ENCODE results near the gene ADAM19.
A peak's percentile ranks its signal among the peaks of the same experiment; 100 is the strongest.

ADAM19 gene

DNA sequence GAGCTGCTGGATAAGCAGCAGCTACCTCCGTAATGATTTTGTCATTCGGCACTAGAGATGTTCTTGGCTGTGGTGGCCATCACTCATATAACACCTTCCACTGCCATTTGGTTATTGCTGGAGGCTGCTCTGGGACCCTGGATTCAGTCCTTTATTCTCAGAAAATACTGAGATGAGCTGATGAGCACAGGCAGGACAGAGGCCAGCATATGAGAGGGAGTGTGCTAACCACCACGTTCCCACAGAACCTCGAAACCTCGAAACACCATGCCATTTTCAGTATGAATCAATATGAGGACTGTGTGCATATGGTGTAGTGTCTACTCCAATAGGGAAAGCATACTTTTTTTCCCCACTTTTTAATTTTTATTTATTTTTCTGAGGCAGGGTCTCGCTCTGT is 56.6 kb downstream of the ADAM19 start:
- DNase-seq = no peak

DNA sequence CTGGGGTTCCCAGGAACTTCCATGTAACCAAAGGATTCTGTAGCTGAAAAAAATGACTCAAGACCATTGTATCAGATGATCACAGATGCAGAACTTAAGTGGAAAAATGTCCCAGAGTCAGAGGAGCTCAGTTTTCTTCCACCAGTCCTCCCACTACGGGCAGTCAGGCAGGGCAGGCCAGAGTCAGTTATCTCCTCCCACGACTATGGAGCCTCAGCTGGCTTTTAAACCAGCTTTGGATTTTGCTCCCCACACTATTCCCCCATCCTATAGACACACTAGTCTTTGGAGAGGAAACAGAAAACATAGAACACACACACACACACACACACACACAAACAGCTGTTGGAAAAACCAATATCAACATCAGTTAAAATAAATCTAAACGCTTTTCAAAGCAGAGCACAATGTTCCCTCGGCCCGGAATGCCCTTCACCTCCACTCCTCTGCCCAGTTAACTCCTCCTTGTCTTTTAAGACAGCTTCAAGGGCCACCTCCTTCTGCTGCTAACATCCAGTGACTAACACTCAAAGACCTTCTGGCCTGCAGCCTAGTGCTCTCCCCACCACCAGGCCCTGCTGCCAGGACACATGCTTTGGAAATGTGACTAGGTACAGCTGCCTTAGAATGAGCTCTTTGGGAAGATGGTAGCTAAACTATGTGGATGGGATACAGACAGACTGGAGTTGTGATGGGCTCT is 58.8 kb downstream of the ADAM19 start:
- DNase-seq = no peak

GRCh38 chr5:157516006-157516405 is 59.6 kb downstream of the ADAM19 start:
- no peak for DNase-seq

- DNase-seq = no peak
These were observed 60.6 kb downstream of the ADAM19 start for GRCh38 chr5:157514974-157515373.

DNA sequence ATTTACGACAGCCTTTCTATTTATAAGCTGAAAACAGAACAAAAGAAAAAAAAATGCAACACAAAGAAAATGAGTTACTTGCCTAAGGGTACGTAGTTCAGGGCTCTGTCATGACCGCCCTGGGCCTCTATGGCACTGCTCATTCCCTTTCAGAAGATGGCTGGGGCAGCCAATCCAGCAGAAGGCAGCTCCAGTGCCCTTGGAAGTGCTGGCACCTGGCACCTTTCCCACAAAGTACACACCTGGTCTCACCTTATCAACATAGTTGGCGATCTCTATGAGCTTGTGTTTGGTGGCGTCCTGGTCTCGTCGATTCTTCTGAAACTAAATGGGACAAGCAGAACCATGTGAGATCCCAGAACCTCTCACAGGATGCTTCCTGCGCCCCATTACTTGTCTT is 62.4 kb downstream of the ADAM19 start:
- no peak for DNase-seq

- peak in 46 of 56 donors; percentile 5 to 86 (median 40) for DNase-seq
These were observed 63.6 kb downstream of the ADAM19 start for GRCh38 chr5:157511651-157512644.

GRCh38 chr5:157510682-157511081 is 64.9 kb downstream of the ADAM19 start:
- no peak for DNase-seq

GRCh38 chr5:157509587-157509986 is 66.0 kb downstream of the ADAM19 start:
- DNase-seq = no peak

DNA sequence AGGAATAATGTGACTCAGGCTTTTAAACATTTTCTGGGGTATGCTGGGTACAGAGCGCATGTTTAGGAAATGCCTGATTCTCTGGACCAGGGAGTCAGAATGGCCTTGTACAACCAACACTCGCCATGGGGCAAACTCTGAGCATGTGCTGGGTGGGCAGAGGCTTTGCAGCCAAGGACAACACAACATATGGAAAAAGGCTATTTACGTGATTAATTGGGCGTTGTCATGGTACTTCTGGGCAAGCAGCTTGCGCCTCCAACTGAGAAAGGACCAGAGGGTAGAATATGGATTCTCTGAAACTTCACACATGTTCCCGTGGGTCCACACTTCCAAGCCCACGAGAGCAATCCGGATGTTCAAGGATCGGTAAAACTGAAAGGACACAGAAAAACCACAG is 66.5 kb downstream of the ADAM19 start:
- DNase-seq = no peak

DNA sequence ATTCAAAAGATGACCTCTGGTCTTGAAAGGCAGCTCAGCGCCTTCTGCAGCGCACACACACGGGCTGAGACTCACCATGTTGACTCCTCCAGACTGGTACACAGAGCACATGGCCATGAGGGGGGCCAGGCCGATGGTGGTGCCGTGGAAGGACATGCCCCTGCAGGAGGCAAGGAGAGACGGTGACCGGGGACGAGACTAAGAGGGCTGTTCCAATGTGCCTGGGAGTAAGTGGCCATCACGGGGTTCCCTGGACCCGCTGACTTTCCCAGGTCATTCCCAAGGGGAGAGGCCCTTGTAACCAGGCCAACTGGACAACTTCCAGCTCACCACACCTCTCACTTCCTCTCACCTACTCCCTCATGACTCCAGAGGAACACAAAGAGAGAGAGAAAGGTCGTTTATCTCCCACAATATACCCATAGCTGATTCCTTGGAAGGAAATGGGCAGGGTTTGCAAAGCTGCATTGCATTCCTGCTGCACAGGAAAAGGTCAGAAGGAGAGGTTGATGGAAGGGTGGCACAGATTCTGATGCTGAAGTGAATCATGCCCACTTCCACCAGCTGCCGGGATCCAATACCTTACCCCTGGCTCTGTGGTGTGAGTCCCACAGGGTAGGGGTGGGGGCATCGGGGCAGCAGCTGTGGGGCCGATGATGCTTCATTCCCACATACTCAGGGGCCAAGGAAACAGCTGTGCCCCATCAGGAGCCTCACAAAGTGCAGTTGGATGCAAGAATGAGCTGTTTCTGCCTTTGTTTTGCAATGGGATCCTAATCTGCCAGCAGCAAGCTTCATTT is 68.4 kb downstream of the ADAM19 start:
- DNase-seq = no peak

GRCh38 chr5:157506066-157506590 is 69.4 kb downstream of the ADAM19 start:
- no peak for DNase-seq

GRCh38 chr5:157505496-157505895 is 70.1 kb downstream of the ADAM19 start:
- DNase-seq = no peak

- no peak for DNase-seq
These were observed 71.5 kb downstream of the ADAM19 start for GRCh38 chr5:157504053-157504452.

- DNase-seq = peak in 9 of 56 donors; percentile 2 to 46 (median 9)
These were observed 73.4 kb downstream of the ADAM19 start for GRCh38 chr5:157502143-157502647.

GRCh38 chr5:157497875-157498611 is 77.5 kb downstream of the ADAM19 start:
- DNase-seq = no peak

DNA sequence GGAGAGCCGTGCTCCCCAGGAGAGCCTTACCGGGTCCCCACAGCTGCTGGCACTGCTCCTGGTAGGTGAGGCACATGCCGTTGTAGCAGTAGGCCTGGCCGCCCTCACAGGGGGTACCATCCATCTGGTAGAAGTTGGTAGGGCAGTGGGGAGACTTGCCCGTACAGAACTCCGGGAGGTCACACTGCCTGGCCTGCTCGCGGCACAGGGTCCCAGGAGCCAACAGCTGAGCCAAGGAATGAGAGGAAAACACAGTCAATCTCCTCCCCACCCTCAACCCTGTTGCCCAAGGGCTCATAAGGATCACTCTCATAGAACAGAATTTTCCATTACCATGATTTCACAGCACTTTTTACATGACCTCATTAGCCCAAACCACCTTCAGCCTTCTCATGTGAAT is 78.7 kb downstream of the ADAM19 start:
- DNase-seq = no peak

- DNase-seq = no peak
These were observed 81.3 kb downstream of the ADAM19 start for GRCh38 chr5:157494178-157494832.

GRCh38 chr5:157492886-157493285 is 82.7 kb downstream of the ADAM19 start:
- DNase-seq = no peak

DNA sequence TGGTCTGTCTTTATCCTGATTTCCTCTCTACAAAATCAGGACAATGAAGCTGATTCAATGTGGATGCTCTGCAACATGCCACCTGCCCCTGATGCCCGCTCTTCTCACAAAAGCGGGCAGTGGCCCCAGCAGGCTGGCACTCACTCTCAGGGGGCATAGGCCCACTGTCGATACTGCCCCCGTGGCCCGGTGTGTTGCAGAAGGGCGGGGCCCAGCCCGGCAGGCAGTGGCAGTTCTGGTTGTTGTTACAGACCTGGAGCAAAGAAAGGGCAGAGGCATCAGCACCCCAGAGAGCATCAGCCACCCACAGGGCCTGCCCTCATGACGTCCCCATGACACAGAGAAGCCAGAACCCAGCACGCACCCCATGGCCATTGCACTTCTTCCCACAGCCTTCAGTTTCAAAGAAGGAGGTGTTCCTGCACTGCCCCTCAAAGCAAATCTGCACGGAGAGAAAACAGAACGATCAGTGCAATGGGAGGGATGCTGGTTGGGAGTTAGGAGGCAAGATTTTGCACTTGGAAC is 84.0 kb downstream of the ADAM19 start:
- DNase-seq = no peak

- DNase-seq = no peak
These were observed 88.2 kb downstream of the ADAM19 start for GRCh38 chr5:157487358-157487757.

Measured in amygdala (tissue), 56 donors.